HepG2 (cell line): ENCODE data around the gene CACNA1C.

ENCODE experiments used
- CSRNP1 ChIP-seq: sonication (generic); formaldehyde crosslinking; IDR thresholded peaks from 2 replicates; pipeline ENCODE4 v1.8.1; 2023; ENCODE audit warnings: mild to moderate bottlenecking, missing genetic modification reagents
- CTCF ChIP-seq: sonication (generic); formaldehyde crosslinking; IDR thresholded peaks from 2 replicates; pipeline ENCODE4 v1.5.0; 2020; ENCODE audit warnings: mild to moderate bottlenecking, missing genetic modification reagents, moderate library complexity
- EED ChIP-seq: sonication (generic); formaldehyde crosslinking; IDR thresholded peaks from 2 replicates; pipeline ENCODE4 v1.5.0; 2020; ENCODE audit warnings: mild to moderate bottlenecking, missing genetic modification reagents
- FOSL2 ChIP-seq: sonication (generic); formaldehyde crosslinking; IDR thresholded peaks from 2 replicates; pipeline ENCODE4 v1.4.0; 2020; ENCODE audit warnings: missing genetic modification reagents
- SOX5 ChIP-seq: IDR thresholded peaks from 2 replicates; pipeline ENCODE4 v1.6.1; 2016; ENCODE audit warnings: borderline replicate concordance
- ZC3H4 ChIP-seq: sonication (generic); formaldehyde crosslinking; IDR thresholded peaks from 2 replicates; pipeline ENCODE4 v1.4.0; 2020; ENCODE audit warnings: missing genetic modification reagents, borderline replicate concordance
- ZNF225 ChIP-seq: sonication (generic); formaldehyde crosslinking; IDR thresholded peaks from 2 replicates; pipeline ENCODE4 v1.4.0; 2020; ENCODE audit warnings: mild to moderate bottlenecking, missing genetic modification reagents
- ZNF513 ChIP-seq: sonication (generic); formaldehyde crosslinking; conservative IDR thresholded peaks from 2 replicates; pipeline ENCODE4 v1.5.0; 2020; ENCODE audit warnings: missing genetic modification reagents
- ZNF646 ChIP-seq: sonication (generic); formaldehyde crosslinking; IDR thresholded peaks from 2 replicates; pipeline ENCODE4 v1.9.0; 2021; ENCODE audit warnings: mild to moderate bottlenecking, missing genetic modification reagents

GRCh38 chr12:2099595-2099994 lies 46.8 kb downstream of the CACNA1C start:
- no peak for TF ChIP-seq ZC3H4 (CRISPR knock-in tag)
- no peak for TF ChIP-seq EED (CRISPR knock-in tag)
- TF ChIP-seq SOX5 = no peak
- TF ChIP-seq ZNF225 (CRISPR knock-in tag) = no peak
- no peak for TF ChIP-seq ZNF513
- no peak for TF ChIP-seq CTCF (CRISPR knock-in tag)
- TF ChIP-seq FOSL2 (CRISPR knock-in tag) = no peak
- TF ChIP-seq ZNF646 = no peak
- TF ChIP-seq CSRNP1 = no peak
